Measurements from ENCODE around the gene TRAF2.

DNA sequence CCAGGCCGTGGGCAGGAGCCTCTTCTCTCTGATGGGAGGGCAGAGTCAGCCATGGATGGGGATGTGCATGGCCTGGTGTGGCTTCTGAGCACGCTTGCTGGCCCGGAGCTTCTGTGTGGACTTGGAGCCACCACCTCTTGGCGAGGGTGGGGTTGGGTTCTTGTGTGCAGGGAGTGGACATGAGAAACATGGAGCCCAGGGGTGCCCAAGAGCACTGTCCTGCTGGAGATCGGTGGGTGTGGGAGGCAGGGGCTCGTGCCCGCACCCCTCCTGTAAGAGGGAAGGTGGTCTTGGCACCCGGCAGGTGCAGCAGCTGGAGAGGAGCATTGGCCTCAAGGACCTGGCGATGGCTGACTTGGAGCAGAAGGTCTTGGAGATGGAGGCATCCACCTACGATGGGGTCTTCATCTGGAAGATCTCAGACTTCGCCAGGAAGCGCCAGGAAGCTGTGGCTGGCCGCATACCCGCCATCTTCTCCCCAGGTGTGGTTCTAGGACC lies 34.5 kb downstream of the TRAF2 start:
- no peak for TF ChIP-seq POLR2A (IDR thresholded peaks at IDR 0.05; ENCODE audit: low read depth, low read length)
- no peak for TF ChIP-seq POLR2AphosphoS5 (IDR thresholded peaks at IDR 0.05; ENCODE audit: low read depth, low read length)
- TF ChIP-seq TAF1 (IDR thresholded peaks at IDR 0.05; ENCODE audit: low read depth, low read length), result no peak
